Peyer's patch (tissue), 4 donors: ENCODE data around the gene AUTS2. TPM values are rescaled to one million over a fixed set of nuclear protein-coding genes. Genes with fewer than 3 reads are reported as not detected.

ENCODE experiments used
- DNase-seq, 3 donors: peaks; one replicate each; pipeline ENCODE4 v3.0.0-alpha.2; 2017 to 2019
- H3K27ac ChIP-seq, 4 donors: fragments of 200-600 bp; sonication (generic); one replicate each; pipeline ENCODE4 v1.5.1; 2016 to 2019
- H3K27me3 ChIP-seq, 2 donors: fragments of 200-600 bp; sonication (generic); one replicate each; pipeline ENCODE4 v1.5.1; 2019
- H3K36me3 ChIP-seq, 3 donors: fragments of 200-600 bp; sonication (generic); one replicate each; pipeline ENCODE4 v1.5.1; 2016 to 2019
- H3K4me1 ChIP-seq, 4 donors: fragments of 200-600 bp; sonication (generic); one replicate each; pipeline ENCODE4 v1.5.1; 2016 to 2019
- H3K4me3 ChIP-seq, 4 donors: fragments of 200-600 bp; sonication (generic); 1 replicate in 3 of 4; 2 replicates in 1 of 4; pipeline ENCODE4 v1.5.1; 2016 to 2019; ENCODE audit warnings: mild to moderate bottlenecking in 1 of 4
- H3K9me3 ChIP-seq, 4 donors: fragments of 200-600 bp; sonication (generic); one replicate each; pipeline ENCODE4 v1.5.1; 2016 to 2019; ENCODE audit warnings: mild to moderate bottlenecking in 1 of 4
- POLR2A ChIP-seq, 2 donors: fragments of 450-650 bp; IDR thresholded peaks; one replicate each; pipeline ENCODE4 v1.5.1; 2017; ENCODE audit warnings: antibody characterized with exemption in 2 of 2, mild to moderate bottlenecking in 2 of 2, moderate library complexity in 2 of 2
- total RNA-seq, 4 donors: library from RNA; depleted of rRNA; stranded (reverse); fragments of >200 nt; gene quantifications; one replicate each; pipeline ENCODE4 v1.1.0, GENCODE V29; 2016
- TF ChIP-seq, protein P1 (sequence below), 6 experiments: fragments of 450-650 bp in 4 of 6; fragments of 200-600 bp in 2 of 6; sonication (generic) in 1 of 6; IDR thresholded peaks; one replicate each; pipeline ENCODE4 v1.5.1; 2017 to 2019; ENCODE audit warnings: antibody characterized with exemption in 6 of 6, mild to moderate bottlenecking in 3 of 6, moderate library complexity in 1 of 6

AUTS2 gene
- total RNA-seq, 4 donors from 2014 or later = 55.9 to 90.0 (median 72.6) TPM

DNA sequence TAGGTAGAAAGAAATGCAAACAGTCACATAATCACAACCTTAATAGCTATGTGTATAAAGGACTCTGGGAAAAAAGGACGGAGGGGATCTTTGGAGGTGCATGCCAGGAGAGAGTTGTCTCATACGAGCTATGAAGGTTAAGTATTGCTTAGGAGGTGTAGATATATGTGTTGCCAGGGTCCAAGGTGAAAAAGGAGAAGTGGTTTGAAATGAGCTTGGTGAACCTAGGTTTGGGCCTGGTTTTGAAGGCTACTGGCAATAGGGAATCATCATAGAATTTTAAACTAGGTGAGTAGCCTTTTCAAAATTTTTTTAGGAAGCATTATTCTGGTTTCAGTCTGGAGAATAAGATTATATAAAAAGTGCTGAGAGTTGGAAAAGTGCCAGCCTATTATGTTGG lies 336.8 kb downstream of the AUTS2 start:
- Histone ChIP-seq H3K27ac (no peak overlapping the region), H3K27me3 (no peaks in the 10 kb centered on the region), H3K4me3 (no peak overlapping the region), H3K4me1 (no peaks in the 10 kb centered on the region), H3K36me3 (no peaks in the 10 kb centered on the region), H3K9me3 (no peaks in the 10 kb centered on the region)
- DNase-seq = no peak
- TF ChIP-seq, protein P1, sequence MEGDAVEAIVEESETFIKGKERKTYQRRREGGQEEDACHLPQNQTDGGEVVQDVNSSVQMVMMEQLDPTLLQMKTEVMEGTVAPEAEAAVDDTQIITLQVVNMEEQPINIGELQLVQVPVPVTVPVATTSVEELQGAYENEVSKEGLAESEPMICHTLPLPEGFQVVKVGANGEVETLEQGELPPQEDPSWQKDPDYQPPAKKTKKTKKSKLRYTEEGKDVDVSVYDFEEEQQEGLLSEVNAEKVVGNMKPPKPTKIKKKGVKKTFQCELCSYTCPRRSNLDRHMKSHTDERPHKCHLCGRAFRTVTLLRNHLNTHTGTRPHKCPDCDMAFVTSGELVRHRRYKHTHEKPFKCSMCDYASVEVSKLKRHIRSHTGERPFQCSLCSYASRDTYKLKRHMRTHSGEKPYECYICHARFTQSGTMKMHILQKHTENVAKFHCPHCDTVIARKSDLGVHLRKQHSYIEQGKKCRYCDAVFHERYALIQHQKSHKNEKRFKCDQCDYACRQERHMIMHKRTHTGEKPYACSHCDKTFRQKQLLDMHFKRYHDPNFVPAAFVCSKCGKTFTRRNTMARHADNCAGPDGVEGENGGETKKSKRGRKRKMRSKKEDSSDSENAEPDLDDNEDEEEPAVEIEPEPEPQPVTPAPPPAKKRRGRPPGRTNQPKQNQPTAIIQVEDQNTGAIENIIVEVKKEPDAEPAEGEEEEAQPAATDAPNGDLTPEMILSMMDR (IDR thresholded peaks at IDR 0.05) = no peak
- no peak for TF ChIP-seq POLR2A (IDR thresholded peaks at IDR 0.05)

- H3K4me1 ChIP-seq = no peaks in the 10 kb centered on the region
- H3K4me3 ChIP-seq = no peak overlapping the region
- DNase-seq = no peak
- TF ChIP-seq, protein P1 (IDR thresholded peaks at IDR 0.05) = no peak
- no peak for TF ChIP-seq POLR2A (IDR thresholded peaks at IDR 0.05)
- H3K9me3 ChIP-seq = no peaks in the 10 kb centered on the region
- H3K36me3 ChIP-seq = no peaks in the 10 kb centered on the region
- no peaks in the 10 kb centered on the region for H3K27me3 ChIP-seq
- no peak overlapping the region for H3K27ac ChIP-seq
Measured at GRCh38 chr7:69937097-69937496, 338.8 kb downstream of the AUTS2 start.

DNA sequence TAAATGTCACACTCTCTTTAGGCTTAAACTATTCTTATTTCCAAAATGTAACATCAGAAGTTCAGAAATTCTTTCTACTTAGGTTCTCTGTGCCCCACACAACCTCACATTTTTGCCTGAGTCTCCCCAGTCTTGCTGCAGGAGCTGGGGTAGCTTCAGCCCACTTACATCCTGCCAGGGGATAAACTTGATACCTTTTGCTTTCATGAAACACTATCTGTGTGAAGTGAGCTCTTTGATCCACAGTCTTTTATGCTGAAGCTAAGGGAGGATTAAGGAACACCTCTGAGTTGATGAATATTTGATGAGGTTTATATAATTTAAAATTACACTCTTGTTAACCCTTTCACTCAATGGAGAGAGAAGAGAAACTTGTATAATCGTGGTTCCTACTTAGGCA lies 341.0 kb downstream of the AUTS2 start:
- H3K9me3 ChIP-seq = no peaks in the 10 kb centered on the region
- H3K4me3 ChIP-seq = no peak overlapping the region
- TF ChIP-seq, protein P1 (IDR thresholded peaks at IDR 0.05) = no peak
- no peak for TF ChIP-seq POLR2A (IDR thresholded peaks at IDR 0.05)
- no peak overlapping the region for H3K27ac ChIP-seq
- DNase-seq = no peak
- H3K4me1 ChIP-seq = no peaks in the 10 kb centered on the region
- H3K36me3 ChIP-seq = no peaks in the 10 kb centered on the region
- no peaks in the 10 kb centered on the region for H3K27me3 ChIP-seq

GRCh38 chr7:69941077-69941651 lies 342.9 kb downstream of the AUTS2 start:
- no peak for DNase-seq
- Histone ChIP-seq H3K27ac (no peak overlapping the region), H3K4me3 (no peak overlapping the region), H3K9me3 (no peaks in the 10 kb centered on the region), H3K4me1 (no peaks in the 10 kb centered on the region), H3K36me3 (no peaks in the 10 kb centered on the region), H3K27me3 (no peaks in the 10 kb centered on the region)
- TF ChIP-seq POLR2A (IDR thresholded peaks at IDR 0.05) = no peak
- TF ChIP-seq, protein P1 (IDR thresholded peaks at IDR 0.05) = no peak

DNA sequence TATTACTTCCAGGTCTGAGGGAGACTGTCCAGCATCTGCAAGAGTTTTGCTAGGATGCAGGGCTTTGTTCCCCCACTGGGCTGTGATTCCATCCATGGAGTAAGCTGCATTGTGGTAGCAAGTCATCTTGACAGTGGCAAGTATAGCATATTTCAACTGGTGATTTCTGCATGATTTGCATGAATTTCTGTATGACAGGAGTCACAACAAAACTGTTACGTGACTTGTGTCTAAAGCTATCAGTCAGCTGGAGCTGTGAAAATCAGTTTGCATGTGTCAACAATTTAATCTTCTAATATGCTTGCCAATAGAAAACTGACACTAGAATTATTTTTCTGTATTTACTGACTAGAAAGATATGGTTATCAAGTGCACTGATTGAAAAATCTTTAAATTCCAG lies 344.3 kb downstream of the AUTS2 start:
- Histone ChIP-seq H3K27ac (no peak overlapping the region), H3K4me1 (no peaks in the 10 kb centered on the region), H3K36me3 (no peaks in the 10 kb centered on the region), H3K9me3 (no peaks in the 10 kb centered on the region), H3K4me3 (no peak overlapping the region), H3K27me3 (no peaks in the 10 kb centered on the region)
- TF ChIP-seq POLR2A (IDR thresholded peaks at IDR 0.05) = no peak
- TF ChIP-seq, protein P1 (IDR thresholded peaks at IDR 0.05) = no peak
- DNase-seq = no peak

DNA sequence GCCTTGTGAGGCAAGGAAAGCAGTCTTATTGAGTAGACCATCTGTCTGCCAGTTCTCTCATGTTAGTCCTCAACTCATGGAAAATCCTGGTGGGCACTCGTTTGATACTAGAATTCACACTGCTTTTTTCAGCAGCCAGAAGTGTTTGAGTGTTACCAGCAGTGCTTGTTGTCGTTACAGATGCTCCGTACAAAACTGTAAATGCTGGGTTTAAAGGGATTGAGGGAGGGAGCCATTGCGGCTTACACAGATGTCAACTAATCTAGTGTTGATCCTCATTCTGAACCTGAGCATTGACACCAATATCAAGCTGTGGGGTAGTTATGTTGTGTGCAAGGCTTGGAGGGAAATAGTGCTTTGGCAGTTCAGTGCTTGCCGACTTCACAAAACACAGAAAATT lies 348.6 kb downstream of the AUTS2 start:
- TF ChIP-seq, protein P1 (IDR thresholded peaks at IDR 0.05) = no peak
- no peak for TF ChIP-seq POLR2A (IDR thresholded peaks at IDR 0.05)
- Histone ChIP-seq H3K27me3 (no peaks in the 10 kb centered on the region), H3K4me3 (no peak overlapping the region), H3K9me3 (no peaks in the 10 kb centered on the region), H3K36me3 (no peaks in the 10 kb centered on the region), H3K27ac (no peak overlapping the region), H3K4me1 (no peaks in the 10 kb centered on the region)
- DNase-seq = no peak
